Measurements from ENCODE around the gene TNS2. TPM values are rescaled to one million over a fixed set of nuclear protein-coding genes. Genes with fewer than 3 reads are reported as not detected.
A peak's percentile ranks its signal among the peaks of the same experiment; 100 is the strongest.

Gene TNS2
- total RNA-seq, 4 donors from 2014 or later, result 173 to 226 (median 202) TPM

GRCh38 chr12:53064613-53065436, 15.0 kb downstream of the TNS2 start:
- Histone ChIP-seq H3K4me3 (no peak overlapping the region), H3K27me3 (no peaks in the 10 kb centered on the region), H3K27ac (replicated peaks in 1 of 4) (peak overlapping the region; percentile 82 to 95 (median 88)), H3K36me3 (peaks cover 16 to 89% (median 85%) of the 10 kb centered on the region in 4 donors), H3K4me1 (peaks cover 89 to 100% (median 99%) of the 10 kb centered on the region in 4 donors), H3K9me3 (no peaks in the 10 kb centered on the region)
- TF ChIP-seq POLR2A (IDR thresholded peaks at IDR 0.05; ENCODE audit: low read depth) (no peak), POLR2AphosphoS5 (IDR thresholded peaks at IDR 0.05) (peak in 1 of 2 donors; percentile 22)
- 53% methylated on average over 9 of the region's 11 CpGs for WGBS
- no peak for DNase-seq (ENCODE audit: extremely low spot score)
- intact Hi-C loops (cut with DNase I), result no loop called here

- Histone ChIP-seq H3K36me3 (peaks cover 10 to 82% (median 79%) of the 10 kb centered on the region in 4 donors), H3K9me3 (no peaks in the 10 kb centered on the region), H3K4me3 (peak overlapping the region in 1 of 4 donors; percentile 35), H3K27ac (replicated peaks in 1 of 4) (peak overlapping the region; percentile 82 to 95 (median 88)), H3K4me1 (peaks cover 89 to 100% (median 99%) of the 10 kb centered on the region in 4 donors), H3K27me3 (no peaks in the 10 kb centered on the region)
- no peak for DNase-seq (ENCODE audit: extremely low spot score)
- intact Hi-C loops (cut with DNase I), result no loop called here
- TF ChIP-seq EP300 (IDR thresholded peaks at IDR 0.05) (no peak), CTCF (IDR thresholded peaks at IDR 0.05) (no peak), POLR2A (IDR thresholded peaks at IDR 0.05; ENCODE audit: low read depth) (no peak)
- 73% methylated on average over 7 of the region's 7 CpGs for WGBS
Observed at GRCh38 chr12:53065470-53065869, 15.6 kb downstream of the TNS2 start.

GRCh38 chr12:53065975-53066931, 16.4 kb downstream of the TNS2 start:
- peak overlapping the region; percentile 8 to 35 (median 20) for H3K4me3 ChIP-seq

GRCh38 chr12:53067074-53067992, 17.5 kb downstream of the TNS2 start:
- Histone ChIP-seq H3K36me3 (peaks cover 9 to 64% (median 60%) of the 10 kb centered on the region in 4 donors), H3K27ac (replicated peaks in 1 of 4) (peak overlapping the region; percentile 83 to 95 (median 90)), H3K4me3 (no peak overlapping the region), H3K4me1 (peaks cover 89 to 100% (median 99%) of the 10 kb centered on the region in 4 donors), H3K9me3 (no peaks in the 10 kb centered on the region), H3K27me3 (no peaks in the 10 kb centered on the region)
- WGBS, result 78% methylated on average over 7 of the region's 7 CpGs
- DNase-seq (ENCODE audit: extremely low spot score), result no peak
- no peak for TF ChIP-seq POLR2A (IDR thresholded peaks at IDR 0.05; ENCODE audit: low read depth)
- TF ChIP-seq POLR2AphosphoS5 (IDR thresholded peaks at IDR 0.05), result peak in 1 of 2 donors; percentile 27
- intact Hi-C loops (cut with DNase I), result loop anchor here (2.0 kb wide), 1 partner anchor 123 kb away; no protein-coding TSS in a partner anchor

More at GRCh38 chr12:53065975-53066931, 16.4 kb downstream of the TNS2 start:
- peak overlapping the region; percentile 82 to 95 (median 88) for H3K27ac ChIP-seq (replicated peaks in 1 of 4)
- intact Hi-C loops (cut with DNase I), result loop anchor here (1.0 to 2.0 kb wide), 2 partner anchors 33 to 125 kb away; no protein-coding TSS in a partner anchor
- peaks cover 89 to 100% (median 99%) of the 10 kb centered on the region in 4 donors for H3K4me1 ChIP-seq
- H3K36me3 ChIP-seq, result peaks cover 9 to 75% (median 71%) of the 10 kb centered on the region in 4 donors
- no peak for DNase-seq (ENCODE audit: extremely low spot score)
- H3K27me3 ChIP-seq, result no peaks in the 10 kb centered on the region
- H3K9me3 ChIP-seq, result no peaks in the 10 kb centered on the region
- no peak for TF ChIP-seq EP300 (IDR thresholded peaks at IDR 0.05)
- TF ChIP-seq POLR2AphosphoS5 (IDR thresholded peaks at IDR 0.05), result peak; percentile 64 to 71
- TF ChIP-seq POLR2A (IDR thresholded peaks at IDR 0.05; ENCODE audit: low read depth), result no peak
- TF ChIP-seq CTCF (IDR thresholded peaks at IDR 0.05), result peak; percentile 92 to 94 (median 93)
- 36% methylated on average over 23 of the region's 24 CpGs for WGBS

All from esophagus muscularis mucosa (tissue), 4 donors.